Measurements from ENCODE around the gene DPP10.

DPP10 gene

DNA sequence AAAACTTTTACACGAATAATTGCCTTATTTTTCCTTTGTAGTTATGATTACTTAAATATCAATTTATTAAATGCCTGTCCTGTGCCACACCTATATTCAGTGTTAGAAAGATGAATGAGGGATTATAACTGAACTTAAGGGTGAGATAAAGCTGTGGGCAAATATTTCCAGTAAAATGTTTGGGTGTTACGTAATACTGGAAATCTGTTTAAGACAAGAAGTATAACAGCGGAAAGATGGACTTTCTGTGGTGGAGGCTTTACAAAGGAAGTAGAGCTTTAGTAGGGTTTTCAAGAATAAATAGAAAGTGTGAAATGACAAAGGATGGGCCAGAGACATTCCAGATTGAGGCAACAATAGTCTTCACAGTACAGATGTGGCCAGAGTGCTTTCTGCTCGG lies 927.0 kb downstream of the DPP10 start:
- H3K4me3 ChIP-seq (ENCODE audit: low read length): no peak overlapping the region
- H3K79me2 ChIP-seq (ENCODE audit: control insufficient read depth, insufficient read depth, low read length): no peaks in the 10 kb centered on the region
- H3K4me1 ChIP-seq (ENCODE audit: control insufficient read depth, low read depth, low read length): no peaks in the 10 kb centered on the region
- no peak overlapping the region for H3K9ac ChIP-seq (ENCODE audit: low read length)
- WGBS (ENCODE audit: extremely low coverage, insufficient coverage, low lambda C conversion rate): no CpG with 5 or more reads among the region's 4 CpGs
- H3K36me3 ChIP-seq (ENCODE audit: control insufficient read depth, insufficient read depth, low read length): no peaks in the 10 kb centered on the region
- H3K4me2 ChIP-seq (ENCODE audit: low read length): no peak overlapping the region
- H4K8ac ChIP-seq (ENCODE audit: low read depth, low read length): no peak overlapping the region
- H4K5ac ChIP-seq (ENCODE audit: low read length): no peak overlapping the region
- H3K56ac ChIP-seq (ENCODE audit: low read length): no peak overlapping the region
- H2BK120ac ChIP-seq (ENCODE audit: low read depth, low read length): no peak overlapping the region
- no peak for DNase-seq
- H2BK5ac ChIP-seq (ENCODE audit: low read length): no peak overlapping the region
- no peaks in the 10 kb centered on the region for H3K27me3 ChIP-seq (ENCODE audit: insufficient read depth, low read length, poor library complexity)
- H3K4ac ChIP-seq (ENCODE audit: low read depth, low read length): no peak overlapping the region
- no peak overlapping the region for H3K27ac ChIP-seq (ENCODE audit: low read depth, low read length)
- no peak overlapping the region for H2AK5ac ChIP-seq (ENCODE audit: low read length)
- no peaks in the 10 kb centered on the region for H3K79me1 ChIP-seq (ENCODE audit: low read length)
- H3K23ac ChIP-seq (ENCODE audit: low read length): no peak overlapping the region
- H2BK15ac ChIP-seq (replicated peaks; ENCODE audit: low read depth): no peak overlapping the region
- H3K18ac ChIP-seq (ENCODE audit: low read length): no peak overlapping the region

DNA sequence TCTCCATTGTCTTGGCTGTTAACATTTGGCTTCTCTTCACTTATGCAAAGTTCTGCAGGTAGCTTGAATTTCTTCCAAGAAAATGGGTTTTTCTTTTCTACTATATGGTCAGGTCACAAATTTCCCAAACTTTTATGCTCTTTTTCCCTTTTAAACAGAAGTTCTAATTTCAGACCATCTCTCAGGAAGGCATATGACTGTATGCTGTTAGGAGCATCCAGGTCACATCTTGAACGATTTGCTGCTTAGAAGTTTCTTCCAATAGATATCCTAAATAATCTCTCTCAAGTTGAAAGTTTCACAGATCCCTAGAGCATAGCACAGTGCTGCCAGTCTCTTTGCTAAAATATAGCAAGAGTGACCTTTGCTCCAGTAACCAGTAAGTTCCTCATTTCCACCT lies 932.5 kb downstream of the DPP10 start:
- no peaks in the 10 kb centered on the region for H3K36me3 ChIP-seq (ENCODE audit: control insufficient read depth, insufficient read depth, low read length)
- no CpG with 5 or more reads among the region's 1 CpG for WGBS (ENCODE audit: extremely low coverage, insufficient coverage, low lambda C conversion rate)

DNA sequence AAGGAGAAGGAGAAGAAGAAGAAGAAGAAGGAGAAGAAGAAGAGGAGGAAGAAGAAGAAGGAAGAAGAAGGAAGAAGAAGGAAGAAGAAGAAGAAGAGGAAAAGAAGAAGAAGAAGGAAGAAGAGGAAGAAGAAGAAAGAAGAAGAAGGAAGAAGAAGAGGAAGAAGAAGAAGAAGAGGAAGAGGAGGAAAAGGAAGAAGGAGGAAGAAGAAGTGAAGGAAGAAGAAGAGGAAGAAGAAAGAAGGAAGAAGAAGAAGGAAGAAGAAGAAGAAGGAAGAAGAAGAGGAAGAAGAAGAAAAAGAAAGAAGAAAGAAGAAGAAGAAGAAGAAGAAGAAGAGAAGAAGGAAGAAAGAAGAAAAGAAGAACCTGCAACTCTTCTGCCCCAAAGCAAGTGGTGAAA lies 942.0 kb downstream of the DPP10 start:
- no peak overlapping the region for H4K5ac ChIP-seq (ENCODE audit: low read length)
- no peak overlapping the region for H3K27ac ChIP-seq (ENCODE audit: low read depth, low read length)
- H2AK5ac ChIP-seq (ENCODE audit: low read length): no peak overlapping the region
- H3K4me2 ChIP-seq (ENCODE audit: low read length): no peak overlapping the region
- H3K56ac ChIP-seq (ENCODE audit: low read length): no peak overlapping the region
- no peak for DNase-seq
- H3K9ac ChIP-seq (ENCODE audit: low read length): no peak overlapping the region
- no peak overlapping the region for H2BK5ac ChIP-seq (ENCODE audit: low read length)
- no peak overlapping the region for H3K4me3 ChIP-seq (ENCODE audit: low read length)
- no peak overlapping the region for H4K8ac ChIP-seq (ENCODE audit: low read depth, low read length)
- H3K18ac ChIP-seq (ENCODE audit: low read length): no peak overlapping the region
- H2BK120ac ChIP-seq (ENCODE audit: low read depth, low read length): no peak overlapping the region
- no peaks in the 10 kb centered on the region for H3K4me1 ChIP-seq (ENCODE audit: control insufficient read depth, low read depth, low read length)
- no peaks in the 10 kb centered on the region for H3K79me1 ChIP-seq (ENCODE audit: low read length)
- H3K79me2 ChIP-seq (ENCODE audit: control insufficient read depth, insufficient read depth, low read length): no peaks in the 10 kb centered on the region
- no peak overlapping the region for H2BK15ac ChIP-seq (replicated peaks; ENCODE audit: low read depth)
- no peak overlapping the region for H3K23ac ChIP-seq (ENCODE audit: low read length)
- no peak overlapping the region for H3K4ac ChIP-seq (ENCODE audit: low read depth, low read length)
- no peaks in the 10 kb centered on the region for H3K27me3 ChIP-seq (ENCODE audit: insufficient read depth, low read length, poor library complexity)
- no peaks in the 10 kb centered on the region for H3K36me3 ChIP-seq (ENCODE audit: control insufficient read depth, insufficient read depth, low read length)

More for the DNA sequence above, 932.5 kb downstream of the DPP10 start:
- Histone ChIP-seq H2AK5ac (ENCODE audit: low read length) (no peak overlapping the region), H4K8ac (ENCODE audit: low read depth, low read length) (no peak overlapping the region), H4K5ac (ENCODE audit: low read length) (no peak overlapping the region), H3K4me3 (ENCODE audit: low read length) (no peak overlapping the region), H3K4me1 (ENCODE audit: control insufficient read depth, low read depth, low read length) (no peaks in the 10 kb centered on the region), H3K27me3 (ENCODE audit: insufficient read depth, low read length, poor library complexity) (no peaks in the 10 kb centered on the region), H3K23ac (ENCODE audit: low read length) (no peak overlapping the region), H3K18ac (ENCODE audit: low read length) (no peak overlapping the region), H2BK5ac (ENCODE audit: low read length) (no peak overlapping the region), H3K79me1 (ENCODE audit: low read length) (no peaks in the 10 kb centered on the region), H2BK15ac (replicated peaks; ENCODE audit: low read depth) (no peak overlapping the region), H3K79me2 (ENCODE audit: control insufficient read depth, insufficient read depth, low read length) (no peaks in the 10 kb centered on the region), H3K4me2 (ENCODE audit: low read length) (no peak overlapping the region), H3K4ac (ENCODE audit: low read depth, low read length) (no peak overlapping the region), H3K27ac (ENCODE audit: low read depth, low read length) (no peak overlapping the region), H2BK120ac (ENCODE audit: low read depth, low read length) (no peak overlapping the region), H3K56ac (ENCODE audit: low read length) (no peak overlapping the region), H3K9ac (ENCODE audit: low read length) (no peak overlapping the region)
- DNase-seq: no peak

DNA sequence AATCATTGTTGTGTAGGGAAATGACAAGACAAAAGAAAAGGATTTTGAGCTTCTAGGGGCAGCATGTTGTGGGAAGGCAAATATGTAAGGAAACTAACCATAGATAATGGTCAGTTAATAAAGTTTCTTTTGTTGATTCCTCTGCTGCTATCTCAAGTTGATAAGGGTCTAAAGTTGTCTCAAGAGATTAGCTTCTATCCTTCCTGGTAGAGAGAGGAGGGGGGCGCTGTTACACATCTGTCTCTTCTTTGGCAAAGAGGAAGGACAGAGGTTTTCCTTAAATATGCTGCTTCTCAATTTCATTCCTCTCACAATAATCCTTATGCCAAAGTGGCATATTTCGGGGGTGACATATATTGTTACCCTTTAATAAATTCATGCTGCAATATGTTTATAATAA lies 944.0 kb downstream of the DPP10 start:
- Histone ChIP-seq H3K4me1 (ENCODE audit: control insufficient read depth, low read depth, low read length) (no peaks in the 10 kb centered on the region), H2BK120ac (ENCODE audit: low read depth, low read length) (no peak overlapping the region), H4K8ac (ENCODE audit: low read depth, low read length) (no peak overlapping the region), H3K4ac (ENCODE audit: low read depth, low read length) (no peak overlapping the region), H3K79me1 (ENCODE audit: low read length) (no peaks in the 10 kb centered on the region), H3K56ac (ENCODE audit: low read length) (no peak overlapping the region), H3K9ac (ENCODE audit: low read length) (no peak overlapping the region), H3K18ac (ENCODE audit: low read length) (no peak overlapping the region), H4K5ac (ENCODE audit: low read length) (no peak overlapping the region), H3K79me2 (ENCODE audit: control insufficient read depth, insufficient read depth, low read length) (no peaks in the 10 kb centered on the region), H2BK15ac (replicated peaks; ENCODE audit: low read depth) (no peak overlapping the region), H3K27me3 (ENCODE audit: insufficient read depth, low read length, poor library complexity) (no peaks in the 10 kb centered on the region), H2BK5ac (ENCODE audit: low read length) (no peak overlapping the region), H3K4me2 (ENCODE audit: low read length) (no peak overlapping the region), H3K4me3 (ENCODE audit: low read length) (no peak overlapping the region), H3K27ac (ENCODE audit: low read depth, low read length) (no peak overlapping the region), H3K36me3 (ENCODE audit: control insufficient read depth, insufficient read depth, low read length) (no peaks in the 10 kb centered on the region), H2AK5ac (ENCODE audit: low read length) (no peak overlapping the region), H3K23ac (ENCODE audit: low read length) (no peak overlapping the region)
- peak; percentile 84 for DNase-seq
- no CpG with 5 or more reads among the region's 2 CpGs for WGBS (ENCODE audit: extremely low coverage, insufficient coverage, low lambda C conversion rate)

DNA sequence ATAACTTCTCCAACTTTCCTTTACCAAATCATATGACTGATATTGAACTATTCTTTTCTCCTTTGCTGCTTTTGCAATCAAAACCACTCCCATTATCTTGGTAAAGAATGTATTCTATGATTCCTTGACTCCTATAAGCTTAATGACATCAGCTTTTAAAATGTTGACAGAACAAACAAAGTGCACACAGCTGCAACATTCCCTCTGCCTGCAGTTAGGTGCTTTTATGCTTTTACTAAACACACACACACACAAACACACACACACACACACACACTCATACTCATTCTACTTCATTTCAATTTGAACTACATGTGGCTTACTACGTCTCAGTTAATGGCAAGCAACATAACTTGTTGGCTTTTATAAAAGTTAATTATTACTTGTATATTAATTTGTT lies 946.6 kb downstream of the DPP10 start:
- WGBS (ENCODE audit: extremely low coverage, insufficient coverage, low lambda C conversion rate): no CpG with 5 or more reads among the region's 1 CpG
- H3K18ac ChIP-seq (ENCODE audit: low read length): no peak overlapping the region
- no peak overlapping the region for H2AK5ac ChIP-seq (ENCODE audit: low read length)
- H3K79me1 ChIP-seq (ENCODE audit: low read length): no peaks in the 10 kb centered on the region
- H3K36me3 ChIP-seq (ENCODE audit: control insufficient read depth, insufficient read depth, low read length): no peaks in the 10 kb centered on the region
- H3K4me2 ChIP-seq (ENCODE audit: low read length): no peak overlapping the region
- H4K5ac ChIP-seq (ENCODE audit: low read length): no peak overlapping the region
- H3K4me1 ChIP-seq (ENCODE audit: control insufficient read depth, low read depth, low read length): no peaks in the 10 kb centered on the region
- no peak overlapping the region for H3K4ac ChIP-seq (ENCODE audit: low read depth, low read length)
- H3K79me2 ChIP-seq (ENCODE audit: control insufficient read depth, insufficient read depth, low read length): no peaks in the 10 kb centered on the region
- no peak overlapping the region for H3K9ac ChIP-seq (ENCODE audit: low read length)
- H3K23ac ChIP-seq (ENCODE audit: low read length): no peak overlapping the region
- H2BK15ac ChIP-seq (replicated peaks; ENCODE audit: low read depth): no peak overlapping the region
- no peak for DNase-seq
- no peak overlapping the region for H2BK5ac ChIP-seq (ENCODE audit: low read length)
- H3K4me3 ChIP-seq (ENCODE audit: low read length): no peak overlapping the region
- no peaks in the 10 kb centered on the region for H3K27me3 ChIP-seq (ENCODE audit: insufficient read depth, low read length, poor library complexity)
- no peak overlapping the region for H4K8ac ChIP-seq (ENCODE audit: low read depth, low read length)
- no peak overlapping the region for H3K56ac ChIP-seq (ENCODE audit: low read length)
- H2BK120ac ChIP-seq (ENCODE audit: low read depth, low read length): no peak overlapping the region
- H3K27ac ChIP-seq (ENCODE audit: low read depth, low read length): no peak overlapping the region

DNA sequence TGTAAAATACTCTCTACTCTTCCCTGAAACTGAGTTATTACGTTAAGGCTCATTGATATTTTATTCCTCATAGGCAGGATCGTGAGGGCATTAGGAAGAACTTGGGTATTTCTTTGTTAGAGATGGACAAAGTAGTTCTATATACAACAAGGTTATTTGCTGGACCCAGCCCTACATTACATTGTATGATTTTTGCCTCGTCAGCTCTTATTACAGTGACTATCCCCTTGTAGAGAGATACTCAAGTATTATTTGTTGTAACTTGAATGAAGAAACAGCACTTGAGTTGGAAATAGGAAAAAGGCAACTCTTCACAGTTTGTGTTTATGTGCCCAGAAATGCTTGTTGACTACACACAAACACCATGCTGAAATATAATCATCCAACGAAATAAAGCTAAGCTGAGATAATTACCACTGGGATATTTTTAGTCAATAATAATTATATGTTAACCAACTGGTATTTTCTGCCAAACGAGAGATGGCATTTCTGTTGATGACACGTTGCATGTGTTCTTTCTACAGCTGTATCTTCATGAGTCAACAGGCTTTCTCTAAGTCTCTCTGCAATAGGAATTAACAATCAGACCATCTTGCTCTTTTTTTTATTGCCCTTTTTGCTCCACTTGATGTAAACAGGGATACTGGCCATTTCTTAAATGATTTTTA lies 947.6 kb downstream of the DPP10 start:
- no CpG with 5 or more reads among the region's 6 CpGs for WGBS (ENCODE audit: extremely low coverage, insufficient coverage, low lambda C conversion rate)
- no peak overlapping the region for H3K4ac ChIP-seq (ENCODE audit: low read depth, low read length)

More for the DNA sequence above, 947.6 kb downstream of the DPP10 start:
- H3K79me1 ChIP-seq (ENCODE audit: low read length): no peaks in the 10 kb centered on the region
- H3K79me2 ChIP-seq (ENCODE audit: control insufficient read depth, insufficient read depth, low read length): no peaks in the 10 kb centered on the region
- no peaks in the 10 kb centered on the region for H3K36me3 ChIP-seq (ENCODE audit: control insufficient read depth, insufficient read depth, low read length)
- H2AK5ac ChIP-seq (ENCODE audit: low read length): no peak overlapping the region
- H3K23ac ChIP-seq (ENCODE audit: low read length): no peak overlapping the region
- H3K4me1 ChIP-seq (ENCODE audit: control insufficient read depth, low read depth, low read length): no peaks in the 10 kb centered on the region
- H3K18ac ChIP-seq (ENCODE audit: low read length): no peak overlapping the region
- H4K5ac ChIP-seq (ENCODE audit: low read length): no peak overlapping the region
- no peak overlapping the region for H3K9ac ChIP-seq (ENCODE audit: low read length)
- H3K27me3 ChIP-seq (ENCODE audit: insufficient read depth, low read length, poor library complexity): no peaks in the 10 kb centered on the region
- H2BK120ac ChIP-seq (ENCODE audit: low read depth, low read length): no peak overlapping the region
- H4K8ac ChIP-seq (ENCODE audit: low read depth, low read length): no peak overlapping the region
- no peak for DNase-seq
- H3K4me3 ChIP-seq (ENCODE audit: low read length): no peak overlapping the region
- no peak overlapping the region for H2BK15ac ChIP-seq (replicated peaks; ENCODE audit: low read depth)
- no peak overlapping the region for H3K4me2 ChIP-seq (ENCODE audit: low read length)
- no peak overlapping the region for H3K56ac ChIP-seq (ENCODE audit: low read length)
- no peak overlapping the region for H2BK5ac ChIP-seq (ENCODE audit: low read length)
- H3K27ac ChIP-seq (ENCODE audit: low read depth, low read length): no peak overlapping the region

Data from mesendoderm (in vitro differentiated cells).